ENCODE data around the gene EMSY.
"Not testable (repeated sequence)": the region's sequence is repeated elsewhere in the genome, so short reads cannot be mapped to it uniquely, and the experiment has no call there.

Gene EMSY

GRCh38 chr11:76444384-76445120 is at the start of gene EMSY:
Gene EMSY, plus strand, starts transcription at chr11:76445018. Its CDS starts 1,921 bp downstream, at chr11:76446939.
- peak; percentile 100 for DNase-seq (ENCODE audit: low read depth, low spot score)
- peak within 1 kb of the TSS; percentile 68 for H3K27ac ChIP-seq

GRCh38 chr11:76395296-76395695 is 49.5 kb upstream of the EMSY start:
- no peak overlapping the region for H3K27ac ChIP-seq
- no peak for DNase-seq (ENCODE audit: low read depth, low spot score)

DNA sequence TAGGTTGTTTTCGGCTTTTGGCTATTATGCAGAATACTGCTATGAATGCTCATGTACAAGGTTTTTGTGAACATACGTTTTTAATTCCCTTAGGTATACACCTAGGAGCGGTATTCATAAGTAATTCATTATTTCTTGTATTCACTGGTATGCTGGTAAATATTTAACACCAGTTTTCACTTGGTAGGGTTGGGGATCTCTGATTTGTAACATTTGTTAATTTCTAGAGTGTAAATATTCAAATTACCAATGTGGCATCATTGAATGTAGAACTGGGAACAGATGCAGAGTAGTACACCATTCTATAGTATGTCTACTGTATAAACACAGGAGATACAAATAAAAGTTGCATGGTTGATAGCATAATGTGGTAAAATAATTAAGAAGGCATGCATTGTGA is 47.4 kb upstream of the EMSY start:
- DNase-seq (ENCODE audit: low read depth, low spot score), result no peak
- H3K27ac ChIP-seq, result no peak overlapping the region

DNA sequence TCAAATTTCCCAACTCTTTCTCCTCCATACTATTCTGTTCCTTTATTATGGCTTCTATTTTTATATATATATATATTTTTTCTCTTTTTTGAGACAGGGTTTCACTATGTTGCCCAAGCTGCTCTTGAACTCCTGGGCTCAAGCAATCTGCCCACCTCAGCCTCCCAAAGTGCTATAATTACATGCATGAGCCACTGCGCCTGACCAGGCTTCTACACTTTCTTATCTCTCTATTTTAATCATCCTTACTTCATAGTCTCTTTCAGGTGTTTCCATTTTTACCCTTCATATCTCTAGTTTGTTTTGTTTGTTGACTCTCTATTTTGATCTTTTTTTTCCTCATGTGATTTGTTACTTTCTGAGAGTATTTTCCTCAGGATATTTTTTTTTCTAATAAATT is 43.9 kb upstream of the EMSY start:
- no peak overlapping the region for H3K27ac ChIP-seq
- DNase-seq (ENCODE audit: low read depth, low spot score), result no peak

DNA sequence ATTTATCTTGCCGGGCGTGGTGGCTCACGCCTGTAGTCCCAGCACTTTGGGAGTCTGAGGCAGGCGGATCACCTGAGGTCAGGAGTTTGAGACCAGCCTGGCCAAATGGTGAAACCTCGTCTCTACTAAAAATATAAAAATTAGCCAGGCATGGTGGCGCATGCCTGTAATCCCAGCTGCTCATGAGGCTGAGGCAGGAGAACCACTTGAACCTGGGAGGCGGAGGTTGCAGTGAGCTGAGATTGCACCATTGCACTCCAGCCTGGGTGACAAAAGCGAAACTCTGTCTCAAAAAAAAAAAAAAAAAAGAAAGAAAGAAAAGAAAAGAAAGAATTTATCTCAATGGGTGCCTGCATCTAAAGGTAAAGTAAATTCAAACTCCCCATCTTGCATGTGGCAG is 43.3 kb upstream of the EMSY start:
- H3K27ac ChIP-seq; DNase-seq (ENCODE audit: low read depth, low spot score): not testable (repeated sequence)

DNA sequence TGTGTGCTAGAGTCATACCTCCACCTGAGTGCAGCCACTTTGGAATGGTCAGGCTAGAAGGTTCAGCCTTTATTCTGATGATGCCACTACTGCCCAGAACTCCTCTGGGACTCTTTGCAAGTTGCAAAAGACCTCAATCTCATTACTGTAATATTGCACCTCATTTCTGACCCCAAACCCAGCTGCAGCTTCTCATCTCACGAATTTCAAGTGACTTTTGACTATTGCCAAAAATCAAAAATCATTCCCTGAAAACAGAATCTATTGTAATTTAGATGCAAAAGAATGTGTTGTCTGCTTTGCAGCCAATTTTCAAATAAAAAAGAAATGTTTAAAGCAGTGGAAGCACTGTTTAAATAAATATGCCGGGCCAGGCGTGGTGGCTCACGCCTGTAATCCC is 38.5 kb upstream of the EMSY start:
- DNase-seq (ENCODE audit: low read depth, low spot score), result no peak
- H3K27ac ChIP-seq, result no peak overlapping the region

GRCh38 chr11:76408171-76408965 is 36.5 kb upstream of the EMSY start:
- no peak for DNase-seq (ENCODE audit: low read depth, low spot score)
- no peak overlapping the region for H3K27ac ChIP-seq

DNA sequence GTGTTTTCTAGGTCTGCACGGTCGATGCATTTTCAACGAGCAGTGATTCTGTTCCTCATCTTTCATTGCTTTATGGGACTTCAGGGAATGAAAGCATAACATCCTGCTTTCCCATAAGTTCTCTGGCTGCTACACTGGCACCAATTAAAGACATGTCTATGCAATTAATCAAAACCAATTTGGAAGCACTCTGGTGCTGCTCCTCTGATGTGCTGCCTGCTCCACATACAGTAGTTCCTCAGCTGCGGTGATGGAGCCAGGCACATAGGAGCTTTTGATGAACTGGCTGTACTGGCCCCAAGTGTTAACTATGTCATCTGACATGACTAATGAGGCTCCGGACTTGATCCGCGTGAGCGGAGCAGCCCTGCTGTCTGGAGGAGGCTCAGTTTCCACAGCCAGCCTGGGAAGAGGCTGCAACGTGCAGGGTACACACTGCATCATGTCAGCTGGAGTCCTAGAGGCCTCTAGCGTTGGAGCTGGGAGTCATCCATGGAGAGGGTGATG is 33.9 kb upstream of the EMSY start:
- no peak for DNase-seq (ENCODE audit: low read depth, low spot score)
- H3K27ac ChIP-seq, result no peak overlapping the region

DNA sequence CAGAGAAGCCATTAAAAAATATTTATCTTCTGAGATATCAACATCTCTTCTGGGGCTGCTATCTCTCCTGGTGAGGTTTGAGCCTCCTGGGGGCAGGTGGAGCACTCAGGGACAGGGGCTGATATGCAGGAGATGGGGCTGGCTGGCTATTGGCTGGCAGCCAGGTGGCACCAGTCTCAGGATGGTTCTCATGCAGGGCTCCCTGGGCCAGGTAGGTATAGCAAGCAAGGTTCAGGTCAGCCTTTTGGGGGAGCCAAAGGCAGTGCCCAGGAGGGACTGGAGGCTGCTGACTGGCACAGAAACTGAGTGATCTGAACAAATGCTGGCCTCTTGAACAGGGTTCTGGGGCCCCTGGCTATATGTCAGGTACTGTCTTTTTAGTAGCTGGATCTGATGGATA is 29.7 kb upstream of the EMSY start:
- no peak for DNase-seq (ENCODE audit: low read depth, low spot score)
- H3K27ac ChIP-seq, result no peak overlapping the region

DNA sequence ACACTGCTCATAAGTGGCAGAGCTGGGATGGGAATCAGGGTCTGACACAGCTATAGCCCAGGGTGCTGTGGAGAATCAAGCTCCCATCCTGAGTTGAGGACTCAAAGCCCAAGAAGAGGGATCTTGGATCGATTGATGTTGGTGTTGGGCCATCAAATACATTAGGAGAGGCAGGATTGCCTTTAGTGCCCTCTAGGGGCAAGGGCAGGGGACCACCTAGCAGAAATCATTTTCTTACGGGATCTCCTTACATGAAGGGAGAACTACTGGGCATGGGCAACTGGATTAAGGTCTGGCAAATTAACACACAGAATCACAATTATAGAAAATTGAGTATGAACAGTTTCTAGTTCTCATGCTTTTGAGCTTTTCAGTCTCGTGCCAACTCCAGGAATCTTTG is 24.9 kb upstream of the EMSY start:
- no peak for DNase-seq (ENCODE audit: low read depth, low spot score)
- no peak overlapping the region for H3K27ac ChIP-seq

DNA sequence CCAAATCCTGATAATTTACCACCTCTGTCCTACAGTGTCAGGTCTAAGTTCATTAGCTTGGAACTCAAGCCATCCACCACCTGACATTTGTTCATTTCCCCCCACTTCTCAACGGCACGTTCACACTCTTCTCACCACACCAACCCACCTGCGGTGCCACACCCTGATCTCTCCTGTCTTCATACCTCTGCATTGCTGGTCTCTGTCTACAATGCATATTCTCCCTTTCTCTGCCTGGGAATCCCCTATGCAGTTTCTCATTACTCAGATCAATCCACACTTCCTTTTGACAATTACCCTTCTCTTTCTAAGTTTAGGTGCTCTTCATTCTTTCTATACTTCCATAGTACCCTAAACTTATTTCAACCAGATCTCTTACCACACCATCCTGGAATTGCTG is 20.4 kb upstream of the EMSY start:
- no peak overlapping the region for H3K27ac ChIP-seq
- DNase-seq (ENCODE audit: low read depth, low spot score), result no peak

DNA sequence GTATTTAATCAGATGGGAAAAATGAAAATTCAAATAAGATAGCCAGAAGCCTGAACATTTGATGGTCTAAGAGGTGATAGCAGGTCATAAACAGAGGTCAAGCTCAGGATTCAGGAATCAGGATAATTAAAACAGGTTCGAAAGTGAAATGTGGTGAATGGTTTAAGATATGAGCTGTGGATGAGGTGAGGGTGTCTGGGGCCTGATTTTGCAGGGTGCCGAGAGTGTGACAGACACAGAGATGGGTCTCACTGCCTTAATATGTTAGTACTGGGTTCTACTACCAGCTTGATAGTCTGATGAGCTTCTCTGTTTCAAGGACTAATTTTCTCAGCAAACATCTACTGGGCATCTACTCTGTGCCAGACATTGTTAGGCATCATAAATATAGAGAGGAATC is 19.9 kb upstream of the EMSY start:
- H3K27ac ChIP-seq, result no peak overlapping the region
- no peak for DNase-seq (ENCODE audit: low read depth, low spot score)

- DNase-seq (ENCODE audit: low read depth, low spot score), result no peak
These were observed 18.2 kb upstream of the EMSY start for GRCh38 chr11:76426660-76427059.

GRCh38 chr11:76436020-76436419 is 8.8 kb upstream of the EMSY start:
- H3K27ac ChIP-seq, result no peak overlapping the region
- no peak for DNase-seq (ENCODE audit: low read depth, low spot score)

More at GRCh38 chr11:76426660-76427059, 18.2 kb upstream of the EMSY start:
- H3K27ac ChIP-seq, result no peak overlapping the region

DNA sequence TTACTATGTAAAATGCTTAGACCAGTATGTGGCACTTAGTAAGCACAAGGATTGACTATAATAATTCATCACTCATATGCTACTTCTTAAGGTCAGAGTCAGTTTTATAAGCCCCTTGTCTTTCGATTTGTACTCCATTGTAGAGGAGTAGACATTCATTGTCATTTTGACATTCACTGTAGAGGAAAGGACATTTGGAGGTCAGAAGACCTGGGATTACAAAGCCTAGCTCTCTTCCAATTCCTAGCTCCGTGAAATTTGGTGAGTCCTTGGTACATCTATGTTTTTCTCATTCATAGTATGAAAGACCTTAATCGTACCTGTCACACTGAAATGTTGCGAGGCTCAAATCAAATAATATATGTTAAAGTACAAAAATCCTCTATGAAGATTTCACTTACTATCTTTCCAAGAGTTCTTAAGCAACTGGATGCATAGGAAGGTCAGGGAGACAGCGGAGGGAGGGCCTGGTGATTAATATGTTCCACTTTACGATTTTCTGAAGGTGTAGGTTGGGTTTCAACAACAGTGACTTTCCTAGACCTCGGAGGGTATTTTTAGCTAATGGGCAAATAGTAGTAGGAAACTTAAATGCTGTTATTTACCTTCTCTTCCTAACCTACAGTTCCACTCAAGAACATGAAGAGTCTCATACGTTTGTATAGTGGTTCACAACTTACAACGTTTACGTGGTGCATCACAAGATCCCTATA is 1.4 kb upstream of the EMSY start:
- DNase-seq (ENCODE audit: low read depth, low spot score), result no peak
- H3K27ac ChIP-seq, result peak overlapping the region; percentile 68

DNA sequence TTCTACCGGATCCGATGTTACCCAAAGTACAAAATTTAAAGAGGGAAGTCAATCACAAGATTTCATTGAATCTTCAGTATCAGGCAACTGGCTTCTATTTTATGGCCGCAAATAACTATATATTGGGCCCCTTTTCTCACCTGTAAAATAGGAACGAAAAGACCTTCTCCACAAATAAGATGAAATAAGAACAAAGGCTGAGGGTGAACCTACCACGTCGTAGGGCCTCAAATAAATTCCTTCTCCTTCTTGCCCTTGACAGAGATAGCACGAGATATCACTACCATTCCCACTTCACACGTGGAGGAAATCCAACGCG is 794 bp upstream of the EMSY start:
- H3K27ac ChIP-seq, result peak overlapping the region; percentile 68

GRCh38 chr11:76445121-76446084 is 585 bp downstream of the EMSY start:
- DNase-seq (ENCODE audit: low read depth, low spot score), result peak; percentile 57
- H3K27ac ChIP-seq, result peak overlapping the region; percentile 68

More for the DNA sequence above, 794 bp upstream of the EMSY start:
- DNase-seq (ENCODE audit: low read depth, low spot score), result no peak

DNA sequence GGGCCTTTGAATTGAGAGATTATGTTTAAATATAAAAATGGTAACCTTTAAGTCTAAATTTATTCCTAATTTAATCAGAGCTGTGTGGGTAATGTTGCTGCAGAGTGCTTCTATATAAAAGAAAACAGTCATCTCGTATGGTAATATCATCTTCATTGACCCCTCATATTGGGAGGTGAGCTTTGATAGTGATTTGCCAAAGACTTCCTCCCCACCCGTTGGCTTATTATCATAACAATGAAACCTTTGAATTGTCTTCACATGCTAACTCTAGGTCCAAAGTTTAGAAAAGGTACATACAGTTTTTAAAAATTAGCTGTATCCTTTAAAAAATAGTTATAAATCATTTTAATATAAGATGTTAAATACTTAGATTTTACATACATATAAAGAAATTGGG is 3.7 kb downstream of the EMSY start:
- DNase-seq (ENCODE audit: low read depth, low spot score), result no peak
- H3K27ac ChIP-seq, result no peak overlapping the region

GRCh38 chr11:76453248-76453647 is 8.4 kb downstream of the EMSY start:
- no peak overlapping the region for H3K27ac ChIP-seq
- DNase-seq (ENCODE audit: low read depth, low spot score), result no peak

DNA sequence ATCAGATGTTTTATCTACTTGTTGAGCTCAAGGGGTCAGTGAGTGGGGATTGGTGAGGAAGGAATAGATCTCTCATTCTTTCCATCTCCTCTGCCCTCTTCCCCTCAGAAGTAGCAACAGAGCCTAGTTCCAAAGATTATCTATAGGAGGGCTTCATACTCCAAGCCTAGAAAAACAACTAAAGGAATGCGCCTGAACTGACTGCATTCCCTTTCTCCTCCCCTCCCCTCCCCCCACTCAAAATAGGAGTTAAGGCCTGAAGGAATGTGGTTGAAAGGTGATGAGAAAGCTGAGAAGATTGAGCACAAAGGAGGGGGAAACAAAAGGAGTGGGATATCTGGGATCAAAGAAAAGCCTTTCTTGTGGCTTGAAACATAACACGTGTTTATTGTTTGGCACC is 10.5 kb downstream of the EMSY start:
- no peak for DNase-seq (ENCODE audit: low read depth, low spot score)
- H3K27ac ChIP-seq, result no peak overlapping the region
